NCI-H748 treated with DMSO at 0.1 percent for 48 hours (cell line): ENCODE results near the gene BCAS3.
"Not testable (repeated sequence)": the region's sequence is repeated elsewhere in the genome, so short reads cannot be mapped to it uniquely, and the experiment has no call there.

Experiments used
- DNase-seq: peaks from one replicate; lab custom pipeline; 2025; lab: John Stamatoyannopoulos, UW

The BCAS3 gene

GRCh38 chr17:60934723-60935122, 257.1 kb downstream of the BCAS3 start:
- no peak for DNase-seq

- not testable (repeated sequence) for DNase-seq
These were observed 258.3 kb downstream of the BCAS3 start for GRCh38 chr17:60935991-60936390.

GRCh38 chr17:60939318-60939717, 261.7 kb downstream of the BCAS3 start:
- DNase-seq, result no peak

- no peak for DNase-seq
These were observed 263.4 kb downstream of the BCAS3 start for GRCh38 chr17:60941028-60941427.

GRCh38 chr17:60941571-60941970, 263.9 kb downstream of the BCAS3 start:
- no peak for DNase-seq

- DNase-seq, result no peak
These were observed 267.1 kb downstream of the BCAS3 start for GRCh38 chr17:60944751-60945150.

GRCh38 chr17:60947100-60947499, 269.4 kb downstream of the BCAS3 start:
- DNase-seq, result no peak

- DNase-seq, result no peak
These were observed 269.9 kb downstream of the BCAS3 start for GRCh38 chr17:60947543-60947942.

GRCh38 chr17:60952747-60953146, 275.1 kb downstream of the BCAS3 start:
- DNase-seq, result no peak

- no peak for DNase-seq
These were observed 281.4 kb downstream of the BCAS3 start for GRCh38 chr17:60959011-60959410.

GRCh38 chr17:60959696-60960095, 282.0 kb downstream of the BCAS3 start:
- DNase-seq, result no peak

GRCh38 chr17:60960398-60961065, 282.9 kb downstream of the BCAS3 start:
- no peak for DNase-seq

- DNase-seq, result no peak
These were observed 286.5 kb downstream of the BCAS3 start for GRCh38 chr17:60964160-60964559.

- DNase-seq, result no peak
These were observed 290.6 kb downstream of the BCAS3 start for GRCh38 chr17:60968266-60968665.

GRCh38 chr17:60969500-60970037, 291.9 kb downstream of the BCAS3 start:
- DNase-seq, result no peak

- no peak for DNase-seq
These were observed 293.1 kb downstream of the BCAS3 start for GRCh38 chr17:60970741-60971140.

- peak; percentile 2 for DNase-seq
These were observed 294.1 kb downstream of the BCAS3 start for GRCh38 chr17:60971515-60972369.

- not testable (repeated sequence) for DNase-seq
These were observed 299.2 kb downstream of the BCAS3 start for GRCh38 chr17:60976861-60977260.

GRCh38 chr17:60989379-60989778, 311.7 kb downstream of the BCAS3 start:
- no peak for DNase-seq

GRCh38 chr17:60989846-60990245, 312.2 kb downstream of the BCAS3 start:
- DNase-seq, result no peak

GRCh38 chr17:60993497-60993896, 315.8 kb downstream of the BCAS3 start:
- no peak for DNase-seq

GRCh38 chr17:60995680-60996079, 318.0 kb downstream of the BCAS3 start:
- DNase-seq, result no peak

GRCh38 chr17:61000911-61001310, 323.3 kb downstream of the BCAS3 start:
- DNase-seq, result no peak
